ENCODE data around the gene GLIS2. TPM values are rescaled to one million over a fixed set of nuclear protein-coding genes. Genes with fewer than 3 reads are reported as not detected.

The GLIS2 gene
- 1 to 10 TPM; 4.8 to 6.7 TPM for total RNA-seq
- polyA plus RNA-seq (ENCODE audit: insufficient read depth, low read depth, low replicate concordance) = 15.0 TPM
- long read RNA-seq, donor 1, partial matches to known transcripts = 37 of 41 reads
- long read RNA-seq, donor 1, other reads (novel, unspliced or antisense) = 0 of 41 reads
- long read RNA-seq, donor 2, partial matches to known transcripts = 40 of 136 reads
- long read RNA-seq, donor 2, other reads (novel, unspliced or antisense) = 95 of 136 reads

DNA sequence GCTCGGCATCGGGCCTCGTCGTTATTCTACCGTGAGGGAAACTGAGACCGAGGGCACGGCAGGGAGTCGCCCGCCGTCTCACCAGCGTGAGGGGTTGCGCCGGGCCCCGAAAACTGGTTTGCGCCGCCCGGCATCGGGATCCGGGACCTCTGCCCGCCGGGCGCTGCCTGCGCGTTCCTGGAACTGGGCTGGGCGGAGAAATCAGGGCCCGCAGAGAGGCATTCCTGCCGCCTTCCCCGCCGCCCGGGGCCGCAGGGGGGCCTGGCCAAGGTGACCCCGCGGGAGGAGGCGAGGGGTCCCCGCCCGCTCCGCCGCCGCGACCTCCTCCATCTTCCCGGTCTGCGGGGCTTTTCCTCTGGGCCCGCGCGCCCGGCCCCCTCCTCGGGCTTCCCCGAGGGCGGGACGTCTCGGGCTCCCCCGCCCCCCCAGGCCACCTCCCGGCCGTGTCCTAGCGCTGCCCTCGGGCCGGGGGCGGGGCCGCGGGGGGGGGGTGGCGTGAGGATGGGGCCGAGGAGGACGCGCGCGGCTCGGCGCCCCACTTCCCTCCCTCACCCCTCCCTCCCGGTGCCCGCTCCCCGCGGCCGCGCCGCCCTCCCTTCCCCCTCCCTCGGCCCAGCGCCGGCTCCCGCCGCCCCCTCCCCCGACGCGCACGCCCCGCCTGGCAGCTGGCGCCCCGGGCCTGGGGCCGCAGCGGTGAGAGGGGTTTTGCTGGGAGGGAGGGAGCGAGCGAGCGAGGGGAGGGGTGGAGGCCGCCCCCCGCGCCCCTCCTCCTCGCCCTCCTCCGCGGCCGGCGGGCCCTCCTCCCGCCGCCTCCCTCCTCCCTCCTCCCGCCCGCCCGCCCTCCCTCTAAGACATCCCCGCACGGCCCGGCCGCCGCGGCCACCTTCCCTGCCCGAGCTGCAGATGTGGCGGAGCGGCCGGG is at the start of gene GLIS2:
GLIS2 (plus strand) TSS at position 882 of the 922 bp plus-strand sequence. CDS start 16,214 bp downstream, outside the sequence.
- peaks cover 32% of the 10 kb centered on the region for H3K4me1 ChIP-seq
- intact Hi-C loops (cut with DNase I; ENCODE audit: low total_unique reads) = no loop called here
- 0 to 2% methylated on average over 17 to 78 of the region's 115 CpGs for WGBS, 2 donors

DNA sequence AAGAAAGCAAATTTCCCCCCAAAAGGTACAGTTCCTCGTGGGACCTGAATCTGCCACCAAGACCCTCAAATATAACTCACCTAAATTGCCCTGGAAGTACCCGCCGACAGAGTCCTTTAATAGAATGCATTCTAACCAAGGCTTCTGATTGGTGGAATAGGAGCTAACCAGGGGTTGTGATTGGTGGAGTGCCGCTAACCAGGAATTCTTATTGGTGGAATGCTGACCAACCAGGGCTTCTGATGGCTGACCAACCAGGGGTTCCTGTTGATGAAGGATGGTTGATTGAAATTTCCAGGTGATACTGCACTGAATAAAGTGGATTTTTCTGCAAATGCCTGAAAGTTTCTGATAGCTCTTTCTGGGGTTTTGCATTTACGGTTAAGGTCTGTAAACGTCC is 49.5 kb upstream of the GLIS2 start:
- intact Hi-C loops (cut with DNase I; ENCODE audit: low total_unique reads) = no loop called here
- H3K27me3 ChIP-seq = no peaks in the 10 kb centered on the region
- peaks cover 32% of the 10 kb centered on the region for H3K4me1 ChIP-seq
- TF ChIP-seq, protein P1, sequence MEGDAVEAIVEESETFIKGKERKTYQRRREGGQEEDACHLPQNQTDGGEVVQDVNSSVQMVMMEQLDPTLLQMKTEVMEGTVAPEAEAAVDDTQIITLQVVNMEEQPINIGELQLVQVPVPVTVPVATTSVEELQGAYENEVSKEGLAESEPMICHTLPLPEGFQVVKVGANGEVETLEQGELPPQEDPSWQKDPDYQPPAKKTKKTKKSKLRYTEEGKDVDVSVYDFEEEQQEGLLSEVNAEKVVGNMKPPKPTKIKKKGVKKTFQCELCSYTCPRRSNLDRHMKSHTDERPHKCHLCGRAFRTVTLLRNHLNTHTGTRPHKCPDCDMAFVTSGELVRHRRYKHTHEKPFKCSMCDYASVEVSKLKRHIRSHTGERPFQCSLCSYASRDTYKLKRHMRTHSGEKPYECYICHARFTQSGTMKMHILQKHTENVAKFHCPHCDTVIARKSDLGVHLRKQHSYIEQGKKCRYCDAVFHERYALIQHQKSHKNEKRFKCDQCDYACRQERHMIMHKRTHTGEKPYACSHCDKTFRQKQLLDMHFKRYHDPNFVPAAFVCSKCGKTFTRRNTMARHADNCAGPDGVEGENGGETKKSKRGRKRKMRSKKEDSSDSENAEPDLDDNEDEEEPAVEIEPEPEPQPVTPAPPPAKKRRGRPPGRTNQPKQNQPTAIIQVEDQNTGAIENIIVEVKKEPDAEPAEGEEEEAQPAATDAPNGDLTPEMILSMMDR (IDR thresholded peaks at IDR 0.05) = no peak
- no peak for TF ChIP-seq POLR2A (IDR thresholded peaks at IDR 0.05)
- peak; percentile 59 for DNase-seq
- 44 to 78% methylated on average over 6 of the region's 6 CpGs for WGBS, 2 donors
- H3K27ac ChIP-seq = no peak overlapping the region
- no peak overlapping the region for H3K4me3 ChIP-seq
- H3K36me3 ChIP-seq (ENCODE audit: low read depth, missing control alignments) = no peaks in the 10 kb centered on the region
- no peaks in the 10 kb centered on the region for H3K9me3 ChIP-seq

More for the DNA sequence above, at the start of gene GLIS2:
- no peak for TF ChIP-seq POLR2A (IDR thresholded peaks at IDR 0.05)
- TF ChIP-seq, protein P1 (IDR thresholded peaks at IDR 0.05) = no peak
- Histone ChIP-seq H3K27me3 (no peaks in the 10 kb centered on the region), H3K36me3 (ENCODE audit: low read depth, missing control alignments) (no peaks in the 10 kb centered on the region), H3K27ac (peak within 1 kb of the TSS; percentile 79 to 87), H3K4me3 (peak within 1 kb of the TSS; percentile 60 to 69), H3K9me3 (no peaks in the 10 kb centered on the region)
- DNase-seq = peak; percentile 52

DNA sequence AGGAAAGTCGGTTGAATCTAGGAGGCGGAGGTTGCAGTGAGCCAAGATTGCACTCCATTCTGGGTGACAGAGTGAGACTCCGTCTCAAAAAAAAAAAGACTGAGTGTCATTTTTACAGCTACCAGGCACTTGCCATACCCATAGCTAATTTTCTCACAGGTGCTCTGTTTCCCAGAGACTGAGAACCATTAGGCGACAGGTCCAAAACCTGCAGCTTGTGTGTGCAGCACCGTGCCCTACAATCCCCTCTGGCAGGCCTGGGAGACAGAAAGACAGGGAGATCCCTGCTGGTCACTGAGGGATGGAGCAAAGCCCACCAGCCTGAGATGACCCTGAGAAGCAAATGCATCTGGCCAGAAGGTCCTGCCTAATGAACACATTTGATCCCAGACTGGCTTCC is 45.8 kb upstream of the GLIS2 start:
- WGBS, 2 donors = 83 to 89% methylated on average over 5 of the region's 5 CpGs

DNA sequence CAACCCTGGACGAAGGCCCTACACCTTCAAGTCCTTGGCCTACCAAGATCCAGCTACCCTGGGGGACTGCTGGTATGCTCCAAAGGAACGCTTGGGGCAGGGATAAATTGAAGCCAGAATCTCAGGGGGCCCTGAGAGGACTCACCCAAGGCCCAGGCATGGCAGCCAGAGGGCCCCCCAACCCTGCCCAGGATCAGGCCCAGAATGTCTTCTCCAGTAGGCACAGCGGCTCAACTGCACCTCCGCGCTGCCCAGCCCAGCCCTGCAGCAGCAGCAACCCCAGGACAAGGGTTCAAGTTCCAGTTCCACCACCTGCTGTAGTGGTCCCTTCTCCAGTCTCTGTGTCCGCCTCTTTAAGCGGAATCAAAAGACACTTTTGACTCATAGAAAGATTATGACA is 45.3 kb upstream of the GLIS2 start:
- H3K4me3 ChIP-seq = no peak overlapping the region
- 82 to 83% methylated on average over 5 to 7 of the region's 7 CpGs for WGBS, 2 donors
- intact Hi-C loops (cut with DNase I; ENCODE audit: low total_unique reads) = no loop called here

More for the DNA sequence above, 45.8 kb upstream of the GLIS2 start:
- Histone ChIP-seq H3K4me1 (peaks cover 5% of the 10 kb centered on the region), H3K27ac (no peak overlapping the region), H3K36me3 (ENCODE audit: low read depth, missing control alignments) (no peaks in the 10 kb centered on the region), H3K9me3 (no peaks in the 10 kb centered on the region), H3K4me3 (no peak overlapping the region), H3K27me3 (no peaks in the 10 kb centered on the region)
- intact Hi-C loops (cut with DNase I; ENCODE audit: low total_unique reads) = no loop called here
- no peak for DNase-seq
- TF ChIP-seq, protein P1 (IDR thresholded peaks at IDR 0.05) = no peak
- no peak for TF ChIP-seq POLR2A (IDR thresholded peaks at IDR 0.05)

More for the DNA sequence above, 45.3 kb upstream of the GLIS2 start:
- Histone ChIP-seq H3K9me3 (no peaks in the 10 kb centered on the region), H3K36me3 (ENCODE audit: low read depth, missing control alignments) (no peaks in the 10 kb centered on the region), H3K4me1 (peaks cover 5% of the 10 kb centered on the region), H3K27ac (no peak overlapping the region), H3K27me3 (no peaks in the 10 kb centered on the region)
- TF ChIP-seq, protein P1 (IDR thresholded peaks at IDR 0.05) = no peak
- no peak for TF ChIP-seq POLR2A (IDR thresholded peaks at IDR 0.05)
- DNase-seq = no peak

Data from testis (tissue), 5 donors.